ENCODE measurements around the gene OR8D2.

GRCh38 chr11:124344346-124344745 lies 24.3 kb upstream of the OR8D2 start:
- no peak for TF ChIP-seq POLR2A (IDR thresholded peaks at IDR 0.05)
- no peak for TF ChIP-seq CTCF (IDR thresholded peaks at IDR 0.05)
- TF ChIP-seq POLR2AphosphoS5 (IDR thresholded peaks at IDR 0.05), result no peak
